GM23248 (cell line): ENCODE results near the gene NUDT15. TPM values are rescaled to one million over a fixed set of nuclear protein-coding genes. Genes with fewer than 3 reads are reported as not detected.
A peak's percentile ranks its signal among the peaks of the same experiment; 100 is the strongest.

ENCODE experiments used
- DNase-seq: peaks from one replicate; pipeline ENCODE4 v3.0.0-alpha.2; 2015
- H2AFZ ChIP-seq: fragments of 200-600 bp; sonication (generic); 2 replicates; pipeline ENCODE4 v1.6.1; 2016; ENCODE audit warnings: antibody characterized with exemption
- H3F3A ChIP-seq: fragments of 200-600 bp; sonication (generic); 2 replicates; pipeline ENCODE4 v1.6.1; 2016; ENCODE audit warnings: mild to moderate bottlenecking, antibody characterized with exemption, mixed run types; ENCODE audit not compliant: insufficient read depth
- H3K27ac ChIP-seq: fragments of 200-600 bp; sonication (generic); 2 replicates; pipeline ENCODE4 v1.5.1; 2016; ENCODE audit warnings: mild to moderate bottlenecking
- H3K27me3 ChIP-seq: fragments of 200-600 bp; sonication (generic); replicated peaks from 2 replicates; pipeline ENCODE4 v1.6.1; 2016; ENCODE audit warnings: mild to moderate bottlenecking; ENCODE audit not compliant: insufficient read depth
- H3K36me3 ChIP-seq: fragments of 200-600 bp; sonication (generic); 2 replicates; pipeline ENCODE4 v1.6.1; 2016; ENCODE audit warnings: low read depth, mild to moderate bottlenecking
- H3K4me1 ChIP-seq: fragments of 200-600 bp; sonication (generic); 2 replicates; pipeline ENCODE4 v1.6.1; 2016; ENCODE audit warnings: mild to moderate bottlenecking; ENCODE audit not compliant: insufficient read depth
- H3K4me2 ChIP-seq: fragments of 200-600 bp; sonication (generic); one replicate; pipeline ENCODE4 v1.6.1; 2016; ENCODE audit warnings: mild to moderate bottlenecking; ENCODE audit not compliant: unreplicated experiment
- H3K4me3 ChIP-seq: fragments of 200-600 bp; sonication (generic); 2 replicates; pipeline ENCODE4 v1.5.1; 2016; ENCODE audit warnings: mild to moderate bottlenecking
- H3K79me2 ChIP-seq: fragments of 200-600 bp; sonication (generic); 2 replicates; pipeline ENCODE4 v1.6.1; 2016; ENCODE audit warnings: mild to moderate bottlenecking; ENCODE audit not compliant: insufficient read depth
- H3K9ac ChIP-seq: fragments of 200-600 bp; sonication (generic); 2 replicates; pipeline ENCODE4 v1.6.1; 2016; ENCODE audit warnings: mild to moderate bottlenecking
- H3K9me2 ChIP-seq: fragments of 200-600 bp; sonication (generic); 2 replicates; pipeline ENCODE4 v1.6.1; 2016; ENCODE audit warnings: mixed run types, mild to moderate bottlenecking, moderate library complexity; ENCODE audit not compliant: insufficient read depth
- H3K9me3 ChIP-seq: fragments of 200-600 bp; sonication (generic); one replicate; pipeline ENCODE4 v1.6.1; 2017; ENCODE audit warnings: low read depth
- H4K20me1 ChIP-seq: fragments of 200-600 bp; sonication (generic); 2 replicates; pipeline ENCODE4 v1.6.0; 2016; ENCODE audit not compliant: insufficient read depth
- EZH2 ChIP-seq: fragments of 200-600 bp; sonication (generic); IDR thresholded peaks from 2 replicates; pipeline ENCODE4 v1.6.1; 2018; ENCODE audit warnings: antibody characterized with exemption, mild to moderate bottlenecking; ENCODE audit not compliant: insufficient read depth, poor library complexity, severe bottlenecking
- EZH2phosphoT487 ChIP-seq: fragments of 200-600 bp; sonication (generic); IDR thresholded peaks from 2 replicates; pipeline ENCODE4 v1.6.1; 2018; ENCODE audit warnings: antibody characterized with exemption, moderate library complexity, mild to moderate bottlenecking, low read depth; ENCODE audit not compliant: insufficient read depth
- WGBS, 2 experiments: methylation state at CpG; one replicate each; pipeline ENCODE4 v1.1.6; 2015 to 2017; ENCODE audit warnings: low lambda C conversion rate in 2 of 2, low coverage in 1 of 2; ENCODE audit errors: missing lambda C conversion rate in 2 of 2; 5-methylcytosine and 5-hydroxymethylcytosine counted together
- in situ Hi-C: fragments of 300-500 bp; cut with MboI; formaldehyde crosslinking; loops from 2 replicates; pipeline ENCODE4 v1.15.0; 2020
- polyA plus RNA-seq: library from polyadenylated mRNA; unstranded; fragments of >200 nt; fragmentation: Nextera tagmentation; extraction: Ambion mirVana; gene quantifications from 2 replicates; pipeline ENCODE4 v1.2.1, GENCODE V29; 2016
- total RNA-seq: library from RNA; depleted of rRNA; stranded (reverse); fragments of >200 nt; shearing (Covaris generic); gene quantifications from 2 replicates; pipeline ENCODE4 v1.2.3, GENCODE V29; 2014

The NUDT15 gene
- total and polyA plus RNA-seq, 2 experiments from 2014 or later = 17.8 to 19.6 TPM

DNA sequence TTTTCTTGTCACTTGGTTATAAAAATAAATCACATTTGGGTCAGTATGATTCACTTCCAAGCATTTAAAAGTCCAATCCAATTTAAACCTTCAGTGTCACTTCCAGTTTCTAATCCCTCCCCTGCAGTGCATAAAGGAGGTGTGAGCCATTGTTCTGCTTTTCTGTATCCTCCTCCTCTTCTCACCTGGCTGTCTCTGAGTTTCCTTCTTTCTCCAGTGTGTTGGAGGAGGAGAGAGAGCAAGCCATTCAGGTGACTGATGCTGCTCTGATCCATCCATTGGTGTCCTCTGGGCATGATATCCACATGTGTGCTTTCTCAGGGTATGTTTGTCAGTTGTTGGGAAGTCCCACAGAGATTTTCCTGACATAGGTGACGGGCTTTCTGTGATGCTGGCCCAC lies 1.2 kb downstream of the NUDT15 start:
- WGBS, 2 experiments = 91 to 100% methylated on average over 1 of the region's 1 CpG
- no peak for TF ChIP-seq EZH2phosphoT487
- TF ChIP-seq EZH2 = no peak
- in situ Hi-C loops = no loop called here
- DNase-seq = peak; percentile 6
- H3K9ac ChIP-seq = no peak overlapping the region
- H3F3A ChIP-seq = peaks cover 22% of the 10 kb centered on the region
- H3K9me2 ChIP-seq = no peaks in the 10 kb centered on the region
- peak overlapping the region; percentile 95 for H2AFZ ChIP-seq
- no peaks in the 10 kb centered on the region; the same call in 1 of the 2 replicates for H3K36me3 ChIP-seq
- peaks cover 34% of the 10 kb centered on the region for H3K4me1 ChIP-seq
- peak overlapping the region; percentile 99; the same call in 1 of the 2 replicates for H3K27ac ChIP-seq
- peaks cover 35% of the 10 kb centered on the region for H3K79me2 ChIP-seq
- H3K9me3 ChIP-seq = no peaks in the 10 kb centered on the region
- no peaks in the 10 kb centered on the region for H4K20me1 ChIP-seq
- no peaks in the 10 kb centered on the region for H3K27me3 ChIP-seq
- H3K4me2 ChIP-seq = peak overlapping the region; percentile 86
- H3K4me3 ChIP-seq = peak overlapping the region; percentile 97

DNA sequence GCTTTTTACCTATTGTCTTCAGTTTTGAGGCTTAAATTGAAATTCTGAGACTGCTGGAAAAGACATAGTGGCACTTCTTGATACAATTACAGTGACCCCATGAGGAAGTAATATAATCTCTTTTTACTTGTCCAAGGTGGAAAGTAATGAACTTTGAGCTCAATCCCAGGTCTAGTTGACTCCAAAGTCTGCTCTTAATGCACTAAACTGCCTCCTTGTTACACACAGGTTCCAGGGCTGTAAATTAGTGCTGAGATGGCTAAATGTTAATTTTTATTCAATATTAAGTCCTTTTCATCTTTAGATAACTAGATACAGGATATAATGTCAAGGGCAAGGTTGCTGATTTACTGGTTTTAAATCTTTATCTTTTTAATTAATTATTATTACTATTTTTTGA lies 2.5 kb downstream of the NUDT15 start:
- no peaks in the 10 kb centered on the region for H3K9me2 ChIP-seq

DNA sequence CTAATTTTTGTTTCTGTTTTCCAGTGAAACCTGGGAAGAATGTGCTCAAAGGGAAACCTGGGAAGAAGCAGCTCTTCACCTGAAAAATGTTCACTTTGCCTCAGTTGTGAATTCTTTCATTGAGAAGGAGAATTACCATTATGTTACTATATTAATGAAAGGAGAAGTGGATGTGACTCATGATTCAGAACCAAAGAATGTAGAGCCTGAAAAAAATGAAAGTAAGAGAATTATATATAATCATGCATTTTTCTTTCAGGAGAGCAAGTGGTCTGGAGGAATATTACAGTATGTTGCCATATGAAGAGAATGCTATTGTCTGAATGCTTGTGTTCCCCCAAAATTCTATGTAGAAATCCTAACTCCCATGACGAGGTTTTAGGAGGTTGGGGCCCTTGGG lies 3.4 kb downstream of the NUDT15 start:
- H3K79me2 ChIP-seq = peaks cover 33% of the 10 kb centered on the region
- no peaks in the 10 kb centered on the region for H3K9me3 ChIP-seq
- 39 to 65% methylated on average over 1 of the region's 1 CpG for WGBS, 2 experiments
- H3K27me3 ChIP-seq = no peaks in the 10 kb centered on the region
- peaks cover 41% of the 10 kb centered on the region for H3K4me1 ChIP-seq
- TF ChIP-seq EZH2phosphoT487 (no peak), EZH2 (no peak)
- in situ Hi-C loops = no loop called here
- H3F3A ChIP-seq = peaks cover 37% of the 10 kb centered on the region
- DNase-seq = peak; percentile 35
- H3K9ac ChIP-seq = no peak overlapping the region
- H3K4me2 ChIP-seq = peak overlapping the region; percentile 39
- no peak overlapping the region for H3K27ac ChIP-seq
- H2AFZ ChIP-seq = no peak overlapping the region
- H3K9me2 ChIP-seq = no peaks in the 10 kb centered on the region
- H3K4me3 ChIP-seq = no peak overlapping the region
- 0 out of 2 replicates have a peak, but pooled peaks cover 5% of the 10 kb centered on the region for H3K36me3 ChIP-seq
- no peaks in the 10 kb centered on the region for H4K20me1 ChIP-seq

More for the DNA sequence above, 2.5 kb downstream of the NUDT15 start:
- Histone ChIP-seq H2AFZ (no peak overlapping the region), H3K9me3 (no peaks in the 10 kb centered on the region), H3F3A (peaks cover 32% of the 10 kb centered on the region), H3K4me1 (peaks cover 41% of the 10 kb centered on the region), H3K79me2 (peaks cover 35% of the 10 kb centered on the region), H3K4me3 (no peak overlapping the region), H3K9ac (no peak overlapping the region), H3K27me3 (no peaks in the 10 kb centered on the region), H3K36me3 (no peaks in the 10 kb centered on the region), H4K20me1 (no peaks in the 10 kb centered on the region), H3K27ac (no peak overlapping the region), H3K4me2 (no peak overlapping the region)
- DNase-seq = no peak
- TF ChIP-seq EZH2phosphoT487 = no peak
- in situ Hi-C loops = no loop called here

DNA sequence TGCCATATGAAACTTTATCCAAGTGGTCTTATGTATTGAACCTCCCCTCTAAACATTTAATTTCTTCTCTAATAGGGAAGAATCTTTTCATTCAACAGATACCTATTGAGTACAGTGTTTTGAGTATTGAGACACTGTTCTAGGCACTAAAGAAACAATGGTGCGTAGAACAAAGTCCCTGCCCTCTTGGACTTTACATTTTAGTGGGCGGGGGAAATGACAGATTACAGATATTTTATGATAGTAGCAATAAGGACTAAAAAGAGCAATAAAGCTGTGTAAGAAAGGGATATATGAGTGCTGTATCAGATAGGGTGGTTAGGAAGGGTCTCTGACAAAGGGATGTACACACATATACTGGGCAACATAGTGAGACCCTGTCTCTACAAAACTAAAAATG lies 5.4 kb downstream of the NUDT15 start:
- peaks cover 31% of the 10 kb centered on the region for H3K4me1 ChIP-seq
- peak overlapping the region; percentile 80 for H3K4me2 ChIP-seq
- no peak overlapping the region for H2AFZ ChIP-seq
- H4K20me1 ChIP-seq = no peaks in the 10 kb centered on the region
- no peak for TF ChIP-seq EZH2phosphoT487
- TF ChIP-seq EZH2 = no peak
- in situ Hi-C loops = no loop called here
- peak overlapping the region; percentile 46 for H3K27ac ChIP-seq
- H3K27me3 ChIP-seq = no peaks in the 10 kb centered on the region
- WGBS, 2 experiments = 96 to 97% methylated on average over 2 of the region's 2 CpGs
- no peak overlapping the region for H3K9ac ChIP-seq
- 0 out of 2 replicates have a peak, but pooled peaks cover 6% of the 10 kb centered on the region for H3K36me3 ChIP-seq
- H3F3A ChIP-seq = peaks cover 33% of the 10 kb centered on the region
- no peaks in the 10 kb centered on the region for H3K9me2 ChIP-seq
- no peaks in the 10 kb centered on the region for H3K9me3 ChIP-seq
- DNase-seq = no peak
- peaks cover 26% of the 10 kb centered on the region for H3K79me2 ChIP-seq
- H3K4me3 ChIP-seq = no peak overlapping the region

DNA sequence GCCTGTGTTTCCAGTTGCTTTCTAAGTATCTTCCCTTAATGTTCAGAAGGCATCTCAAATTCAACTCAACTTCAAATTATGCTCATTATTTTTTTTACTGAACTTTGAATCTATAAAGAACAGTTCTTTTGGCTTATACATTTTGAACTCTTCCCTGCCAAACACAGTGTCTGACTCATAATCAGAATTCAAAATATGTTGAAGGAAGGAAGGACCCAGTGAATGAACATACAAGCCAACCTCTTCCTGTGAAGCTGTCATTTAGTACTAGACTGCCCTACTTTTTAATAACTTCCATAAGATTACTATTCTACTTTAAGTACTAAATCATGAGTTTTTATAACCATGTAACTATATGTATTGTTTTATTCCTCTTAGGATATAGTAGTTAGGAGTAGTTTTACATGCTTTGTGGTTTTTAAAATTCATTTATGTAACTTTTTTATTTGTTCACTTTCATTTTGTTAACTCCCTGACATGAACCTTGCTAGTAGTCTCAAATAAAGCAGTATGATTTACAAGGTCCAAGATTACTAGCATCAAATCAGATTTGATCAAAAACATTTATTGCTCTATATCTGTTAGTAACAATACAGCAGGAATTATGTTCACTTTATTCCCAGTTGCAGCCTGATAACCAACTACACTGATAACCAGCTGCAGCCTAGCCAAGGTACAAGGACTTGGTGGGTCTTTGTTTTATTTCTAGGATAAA lies 6.4 kb downstream of the NUDT15 start:
- Histone ChIP-seq H3K36me3 (0 out of 2 replicates have a peak, but pooled peaks cover 6% of the 10 kb centered on the region), H3K27ac (peak overlapping the region; percentile 46), H3K4me1 (peaks cover 23% of the 10 kb centered on the region), H3K27me3 (no peaks in the 10 kb centered on the region), H3K4me2 (peak overlapping the region; percentile 80), H3K79me2 (peaks cover 16% of the 10 kb centered on the region), H3K9me3 (no peaks in the 10 kb centered on the region), H3K9me2 (no peaks in the 10 kb centered on the region), H2AFZ (peak overlapping the region; percentile 66), H4K20me1 (no peaks in the 10 kb centered on the region), H3K4me3 (peak overlapping the region; percentile 57), H3K9ac (peak overlapping the region; percentile 21; the same call in 1 of the 2 replicates), H3F3A (peaks cover 28% of the 10 kb centered on the region)
- in situ Hi-C loops = no loop called here
- DNase-seq = peak; percentile 77
- TF ChIP-seq EZH2phosphoT487 (no peak), EZH2 (no peak)
